GM04504 (cell line): ENCODE measurements around the gene YARS1.

Source experiments
- DNase-seq: peaks from one replicate; pipeline ENCODE4 v3.0.0-alpha.2; 2012; ENCODE audit warnings: low read depth

Gene YARS1

DNA sequence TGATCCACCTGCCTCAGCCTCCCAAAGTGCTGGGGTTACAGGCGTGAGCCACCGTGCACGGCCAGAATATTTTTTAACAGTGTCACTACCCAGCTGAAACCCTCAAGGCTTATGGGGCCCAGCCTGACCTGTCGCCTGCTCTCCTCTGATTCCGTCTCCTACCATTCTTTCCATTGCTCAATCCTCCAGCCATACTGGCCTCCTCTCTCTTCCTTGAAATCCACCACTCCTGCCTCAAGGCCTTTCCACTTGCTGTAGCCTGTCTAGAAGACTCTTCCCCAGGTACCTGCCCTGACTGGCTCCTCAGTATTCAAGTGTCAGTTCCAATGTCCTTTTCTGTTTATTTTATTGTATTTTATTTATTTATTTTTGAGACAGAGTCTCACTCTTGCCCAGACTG, 53.9 kb downstream of the YARS1 start:
- DNase-seq, result no peak

- DNase-seq, result no peak
Measured at GRCh38 chr1:32761936-32762335, 55.2 kb downstream of the YARS1 start.

- peak; percentile 32 for DNase-seq
Measured at GRCh38 chr1:32761253-32761877, 55.8 kb downstream of the YARS1 start.

DNA sequence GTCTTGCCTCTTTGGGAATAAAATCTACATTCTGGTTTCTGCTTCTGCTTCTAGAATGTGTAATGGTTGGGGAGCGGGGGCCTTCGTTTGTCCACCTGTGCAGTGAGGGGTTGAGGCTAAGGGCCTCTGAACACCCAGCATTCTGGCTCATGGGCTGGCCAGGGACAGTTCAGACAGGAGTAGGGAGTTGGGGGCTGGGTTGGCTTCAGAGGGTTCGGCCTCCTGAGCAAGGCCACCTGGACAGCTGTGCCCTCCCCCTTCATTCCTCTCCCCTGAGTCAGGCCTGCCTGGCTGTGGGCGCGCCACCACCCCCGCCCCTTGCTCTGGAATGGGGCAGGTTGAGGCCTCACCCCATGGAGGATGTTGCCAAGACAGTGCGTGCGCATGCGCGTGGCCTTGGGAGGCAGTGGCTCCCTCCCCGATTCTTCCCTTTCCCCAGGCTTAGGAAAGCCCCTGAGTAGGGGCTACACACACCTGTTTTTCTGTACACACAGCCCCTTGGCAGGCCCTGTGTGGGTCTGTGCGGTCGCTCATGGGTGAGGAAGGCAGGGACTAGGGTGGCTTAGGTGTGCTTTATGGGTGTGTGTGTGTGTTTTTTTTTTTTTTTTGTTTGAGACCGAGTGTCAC, 57.0 kb downstream of the YARS1 start:
- no peak for DNase-seq

- no peak for DNase-seq
Measured at GRCh38 chr1:32759521-32759981, 57.6 kb downstream of the YARS1 start.

DNA sequence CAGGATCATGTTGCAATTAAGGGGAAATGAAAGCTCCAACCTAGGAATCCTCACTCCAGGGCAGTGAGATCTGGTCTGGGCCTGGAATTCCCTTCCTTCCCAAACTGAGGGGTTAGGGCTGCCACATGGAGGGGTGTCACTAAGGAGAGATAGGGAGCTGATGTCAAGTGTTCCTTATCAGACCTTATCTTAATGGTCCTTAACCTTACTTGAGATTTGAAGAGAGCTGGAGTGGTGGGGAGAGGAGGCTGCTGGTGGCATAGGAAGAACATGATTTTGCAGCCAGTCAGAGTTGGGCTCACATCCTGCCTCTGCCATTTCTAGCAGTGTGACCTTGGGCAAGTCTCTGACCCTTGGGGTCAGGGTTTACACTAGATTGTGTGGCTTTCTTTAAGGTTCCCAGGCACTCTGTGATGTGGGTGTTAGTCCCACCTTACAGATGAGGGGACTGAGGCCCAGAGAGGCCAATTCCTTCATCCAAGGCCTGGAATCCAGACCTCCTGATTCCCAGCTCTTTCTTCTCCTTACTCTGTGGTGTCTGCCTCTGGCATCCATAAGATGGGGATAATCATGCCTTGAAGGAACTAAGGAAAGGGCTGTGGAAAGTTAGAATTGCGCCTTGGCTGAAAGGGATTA, 58.2 kb downstream of the YARS1 start:
- DNase-seq, result no peak

DNA sequence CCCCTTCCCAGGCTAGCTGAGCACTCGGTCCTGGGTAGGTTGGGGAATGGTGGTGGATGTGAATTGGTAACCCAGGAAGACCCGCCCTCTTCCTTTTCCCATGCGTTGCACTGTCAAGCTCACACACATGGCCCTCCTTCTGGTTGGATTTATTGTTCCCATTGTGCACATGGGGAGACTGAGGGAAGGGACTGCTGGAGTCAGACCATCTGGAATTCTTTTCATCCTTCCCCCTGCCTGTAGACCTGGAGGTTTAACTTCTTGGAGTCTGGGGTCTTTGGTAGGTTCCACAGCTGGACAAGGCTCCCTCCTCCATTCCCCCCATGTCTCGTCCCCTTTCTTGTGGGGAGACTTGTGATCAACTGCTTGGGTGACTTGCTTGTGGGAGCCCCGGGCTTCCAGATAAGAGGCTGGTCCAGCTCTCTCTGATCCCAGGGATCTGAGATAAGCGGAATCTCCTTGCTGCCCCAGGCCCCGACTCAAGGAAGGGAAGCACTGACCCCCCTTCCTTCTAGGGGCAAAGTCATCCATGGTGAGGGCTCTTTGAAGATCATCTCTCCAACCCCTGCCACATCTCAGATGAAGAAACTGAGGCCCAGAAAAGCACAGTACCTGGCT, 58.9 kb downstream of the YARS1 start:
- DNase-seq, result no peak

DNA sequence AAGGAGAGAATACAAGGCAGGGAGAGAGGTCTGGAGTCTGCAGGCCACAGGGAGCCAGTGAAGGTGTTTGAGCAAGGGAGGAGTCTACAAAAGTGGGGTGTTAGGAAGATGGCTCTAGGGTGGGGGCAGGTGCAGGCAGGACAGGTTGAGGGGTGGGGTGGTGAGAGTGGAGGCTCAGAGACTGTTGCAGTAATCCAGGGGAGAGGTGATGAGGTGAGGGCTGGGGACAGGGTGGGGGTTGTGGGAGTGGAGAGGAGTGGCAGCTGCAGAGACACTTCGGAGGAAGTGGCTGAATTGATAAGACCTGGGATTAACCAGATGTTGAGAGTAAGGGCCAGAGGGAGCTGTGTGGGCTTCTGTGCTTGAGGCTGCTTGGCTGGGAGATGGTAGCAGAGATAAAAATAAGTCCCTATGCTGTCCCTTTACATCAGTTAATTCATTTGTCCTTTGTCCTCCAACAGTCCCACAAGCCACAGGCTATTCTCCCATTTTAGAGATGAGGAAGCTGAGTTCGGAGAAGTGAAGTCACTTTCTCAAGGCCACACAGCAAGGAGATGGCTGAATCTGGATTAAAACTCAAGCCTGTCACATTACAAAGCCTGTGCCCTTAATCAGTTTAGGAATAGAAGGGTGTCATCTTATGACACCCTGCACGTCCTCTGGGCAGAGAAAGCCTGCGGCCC, 59.8 kb downstream of the YARS1 start:
- no peak for DNase-seq

- DNase-seq, result no peak
Measured at GRCh38 chr1:32755810-32756159, 61.4 kb downstream of the YARS1 start.

DNA sequence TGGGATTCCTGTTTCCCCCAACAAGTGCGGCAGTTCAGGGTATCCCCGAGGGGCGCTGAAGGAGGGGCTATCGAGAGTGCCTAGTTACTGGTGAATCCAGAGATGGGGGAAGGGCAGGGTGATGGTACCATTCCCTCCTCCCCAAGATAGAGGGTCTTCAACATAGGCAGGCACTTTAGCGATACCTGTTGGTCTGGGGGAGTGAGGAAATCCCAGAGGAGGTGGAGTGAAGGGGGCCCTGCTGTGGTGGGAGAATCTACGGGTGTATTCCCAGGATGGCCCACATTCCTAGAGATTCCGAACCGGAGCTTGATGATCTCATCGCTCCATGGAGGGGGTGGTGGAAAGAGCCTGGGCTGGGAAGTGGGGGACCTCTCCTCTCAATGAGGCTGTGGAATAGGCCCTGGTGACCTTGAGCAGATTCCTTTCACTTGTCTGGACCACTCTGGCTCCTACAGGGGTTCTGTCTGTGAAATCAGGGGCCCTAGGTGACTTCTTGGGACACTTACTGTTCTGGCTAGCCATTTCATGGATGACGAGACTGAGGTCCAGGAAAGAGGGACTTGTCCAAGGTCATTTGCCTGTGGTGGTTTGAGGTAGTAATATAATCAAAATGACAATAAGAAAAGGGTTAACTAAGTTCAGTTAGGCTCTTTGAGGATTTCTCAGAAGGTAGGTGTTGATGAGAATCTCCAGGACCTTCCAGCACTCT, 61.9 kb downstream of the YARS1 start:
- no peak for DNase-seq

DNA sequence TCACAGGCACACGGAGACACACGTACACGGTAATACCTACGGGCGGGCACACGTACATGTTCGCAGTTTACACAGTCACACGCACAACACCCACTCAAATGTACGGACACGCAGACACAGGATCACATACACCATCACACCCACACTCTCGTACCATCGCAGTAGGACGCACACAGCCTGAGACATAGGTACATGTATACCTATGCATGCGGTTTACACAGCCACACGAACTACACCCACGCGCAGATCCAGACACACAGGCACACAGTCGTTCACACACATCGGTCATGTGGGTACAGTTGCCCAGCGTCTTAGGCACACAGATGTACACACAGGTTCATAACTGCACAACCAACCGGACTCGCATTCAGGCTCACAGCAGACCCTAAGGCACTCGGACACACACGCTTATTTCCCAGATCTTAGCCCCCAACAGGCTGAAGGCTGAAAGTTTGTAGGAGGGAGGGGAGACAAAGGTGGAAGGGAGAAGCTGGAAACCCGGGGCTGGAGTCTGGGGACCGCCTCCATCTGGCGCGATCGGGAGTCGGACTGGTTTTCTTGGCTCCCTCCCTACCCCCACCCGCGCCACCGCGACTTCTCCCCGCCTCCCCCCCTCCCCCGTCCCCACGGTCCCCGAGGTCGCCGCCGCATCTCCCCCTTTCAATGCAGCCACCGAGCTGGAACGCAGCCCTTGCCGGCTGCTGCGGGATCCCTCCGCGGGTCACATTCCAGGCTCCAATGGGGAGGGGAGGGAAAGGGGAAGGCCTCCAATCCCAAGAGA, 62.7 kb downstream of the YARS1 start:
- no peak for DNase-seq

DNA sequence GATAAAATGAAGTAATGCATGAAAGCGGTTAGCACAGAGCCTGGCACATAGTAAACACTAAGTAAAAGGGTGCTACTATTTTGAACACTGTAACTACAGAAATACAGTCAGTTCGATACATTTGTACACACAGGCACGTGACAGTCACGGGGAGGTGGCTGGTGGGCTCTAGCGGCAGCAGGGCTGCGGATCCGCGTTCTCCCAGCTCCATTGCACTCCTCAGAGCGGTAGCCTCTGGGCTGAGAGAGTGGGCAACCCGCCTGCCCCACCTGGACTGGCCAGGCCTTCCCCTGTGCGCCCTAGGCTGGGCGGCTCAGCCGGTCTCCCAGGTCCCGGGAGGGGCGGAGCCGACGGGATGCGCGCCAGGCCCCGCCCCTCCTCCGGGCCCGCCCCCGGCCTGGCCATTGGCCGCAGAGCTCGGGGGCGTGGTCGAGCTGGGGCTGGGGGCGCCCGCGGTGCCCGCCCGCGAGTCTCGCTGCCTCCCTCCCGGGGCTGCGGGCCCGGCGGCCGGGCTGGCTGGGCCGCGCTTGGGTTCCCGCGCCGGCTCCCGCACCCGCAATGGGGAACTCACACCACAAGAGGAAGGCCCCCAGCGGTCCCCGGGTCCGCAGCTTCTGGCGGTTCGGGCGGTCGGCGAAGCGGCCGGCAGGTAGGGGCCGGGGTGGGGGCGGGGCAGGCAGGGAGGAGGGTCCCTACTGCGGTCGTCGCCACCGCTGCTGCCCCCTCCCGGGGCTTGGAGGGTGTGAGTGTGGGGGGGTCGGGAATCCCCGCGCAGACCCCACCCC, 63.4 kb downstream of the YARS1 start:
- no peak for DNase-seq

DNA sequence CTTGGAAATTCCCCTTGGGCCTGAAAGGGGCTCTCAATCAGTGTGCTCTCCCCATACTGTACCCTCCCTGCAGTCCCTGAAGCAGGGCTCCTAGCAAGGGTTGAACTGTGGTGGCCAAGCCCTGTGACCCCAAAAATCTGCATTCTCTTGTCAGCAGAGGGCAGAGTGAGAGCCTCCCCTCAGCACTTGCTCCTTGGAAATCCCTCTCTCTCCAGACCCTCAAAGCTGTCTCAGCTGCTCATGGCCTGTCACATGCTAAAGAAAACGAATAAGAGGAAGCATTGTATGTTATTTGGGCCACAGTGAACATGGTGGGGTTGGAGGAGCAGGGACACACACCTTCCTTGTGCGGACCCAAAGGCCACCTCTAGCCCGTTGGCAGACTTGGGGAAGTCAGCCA, 67.4 kb downstream of the YARS1 start:
- DNase-seq, result no peak

GRCh38 chr1:32749332-32749731, 67.8 kb downstream of the YARS1 start:
- DNase-seq, result no peak

DNA sequence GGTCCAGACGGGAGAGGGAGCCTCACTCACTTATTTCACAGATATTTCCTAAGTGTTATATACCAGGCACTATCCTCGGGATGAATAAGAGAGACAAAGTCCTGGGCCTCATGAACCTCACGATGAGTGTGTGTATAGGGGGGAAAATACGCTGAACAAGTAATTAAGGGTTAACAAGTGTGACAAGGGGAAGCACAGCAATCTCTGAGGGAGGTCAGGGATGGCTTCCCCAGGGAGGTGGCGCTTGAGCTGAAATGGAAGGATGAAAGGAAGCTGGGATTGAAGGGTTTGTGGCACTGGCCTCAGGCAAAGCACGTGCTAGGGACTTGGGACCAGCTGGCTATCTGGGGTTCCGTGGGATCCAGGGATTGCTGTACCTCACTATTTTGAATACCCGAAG, 68.2 kb downstream of the YARS1 start:
- DNase-seq, result no peak

DNA sequence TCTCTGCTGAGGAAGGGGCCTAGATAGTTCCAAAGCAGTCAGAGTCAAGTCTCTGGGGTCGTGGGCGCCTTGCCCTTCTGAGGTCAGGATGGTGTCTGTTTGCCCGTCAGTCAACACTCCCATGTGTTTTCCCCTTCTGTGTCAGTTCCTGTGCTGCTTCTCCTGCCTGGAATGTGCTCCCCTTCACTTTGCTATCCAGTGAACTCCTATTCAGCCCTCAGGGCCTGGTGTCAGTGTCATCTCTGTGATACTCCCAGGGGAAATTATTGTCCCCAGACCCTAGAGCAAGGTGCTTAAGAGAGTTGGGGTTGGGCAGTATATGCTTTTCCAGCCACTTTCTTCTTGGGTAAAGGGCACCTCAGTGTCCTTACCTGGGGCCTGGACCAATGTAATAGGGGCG, 68.8 kb downstream of the YARS1 start:
- DNase-seq, result no peak

- DNase-seq, result no peak
Measured at GRCh38 chr1:32746130-32746529, 71.0 kb downstream of the YARS1 start.

DNA sequence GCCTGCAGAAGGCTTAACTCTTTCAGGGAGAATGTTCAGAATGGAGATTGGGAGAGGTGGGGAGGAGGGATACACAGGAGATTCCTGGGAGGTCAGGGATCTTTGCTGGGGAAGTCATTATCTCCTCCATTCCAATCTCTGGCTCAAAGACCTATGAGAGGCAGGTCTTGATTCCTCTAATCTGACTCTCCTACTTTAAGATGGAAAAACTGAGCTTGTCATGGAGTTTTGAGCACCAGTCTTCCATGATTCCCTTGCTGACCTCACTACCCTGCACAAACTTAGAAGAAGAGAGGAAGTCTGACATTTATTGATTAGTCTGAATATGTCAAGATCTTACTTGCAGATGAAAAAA, 73.1 kb downstream of the YARS1 start:
- DNase-seq, result no peak

DNA sequence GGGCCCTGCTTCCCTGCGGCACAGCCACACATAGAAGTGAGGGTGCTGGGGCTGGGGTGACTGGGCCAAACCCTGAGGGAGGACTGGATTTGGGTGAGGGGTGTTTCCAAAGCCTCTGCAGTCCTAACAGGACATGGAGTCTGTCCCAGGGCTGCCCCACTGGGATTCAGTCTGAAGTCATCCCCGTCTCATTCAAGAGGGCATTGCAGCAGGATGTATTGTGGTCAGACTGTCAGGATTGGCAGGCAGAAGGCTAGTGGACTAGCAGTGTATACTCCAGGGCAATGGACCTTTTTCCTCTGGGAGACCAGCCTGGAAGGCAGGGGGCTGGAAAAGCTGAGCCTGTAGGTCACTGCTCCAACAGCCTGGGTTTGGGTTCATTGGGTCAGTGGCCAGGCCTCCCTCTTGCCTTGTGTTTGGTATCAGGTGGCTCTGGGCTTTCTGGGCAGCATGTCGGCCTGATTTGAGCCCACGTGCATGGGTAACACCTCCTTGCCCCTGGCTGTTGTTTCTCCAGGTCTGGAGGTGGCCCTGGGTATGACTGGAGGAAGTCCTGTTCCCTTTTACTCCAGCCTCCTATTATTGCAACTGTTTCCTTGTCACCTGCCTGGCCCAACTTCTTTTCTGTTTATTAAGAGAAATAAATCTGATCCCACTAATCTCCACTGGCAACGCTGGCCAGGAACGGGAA, 73.6 kb downstream of the YARS1 start:
- DNase-seq, result no peak

- DNase-seq, result no peak
Measured at GRCh38 chr1:32742956-32743355, 74.2 kb downstream of the YARS1 start.
